GM19023 (cell line): Measurements from ENCODE around the gene CYP4F2.
"Not testable (repeated sequence)": the region's sequence is repeated elsewhere in the genome, so short reads cannot be mapped to it uniquely, and the experiment has no call there.

Experiments used
- ATAC-seq: cut with Tn5 transposase; IDR thresholded peaks from one replicate; pipeline ENCODE4 v1.9.1; 2021; ENCODE audit warnings: mild to moderate bottlenecking, moderate library complexity; ENCODE audit not compliant: unreplicated experiment

The CYP4F2 gene, protein sequence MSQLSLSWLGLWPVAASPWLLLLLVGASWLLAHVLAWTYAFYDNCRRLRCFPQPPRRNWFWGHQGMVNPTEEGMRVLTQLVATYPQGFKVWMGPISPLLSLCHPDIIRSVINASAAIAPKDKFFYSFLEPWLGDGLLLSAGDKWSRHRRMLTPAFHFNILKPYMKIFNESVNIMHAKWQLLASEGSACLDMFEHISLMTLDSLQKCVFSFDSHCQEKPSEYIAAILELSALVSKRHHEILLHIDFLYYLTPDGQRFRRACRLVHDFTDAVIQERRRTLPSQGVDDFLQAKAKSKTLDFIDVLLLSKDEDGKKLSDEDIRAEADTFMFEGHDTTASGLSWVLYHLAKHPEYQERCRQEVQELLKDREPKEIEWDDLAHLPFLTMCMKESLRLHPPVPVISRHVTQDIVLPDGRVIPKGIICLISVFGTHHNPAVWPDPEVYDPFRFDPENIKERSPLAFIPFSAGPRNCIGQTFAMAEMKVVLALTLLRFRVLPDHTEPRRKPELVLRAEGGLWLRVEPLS

DNA sequence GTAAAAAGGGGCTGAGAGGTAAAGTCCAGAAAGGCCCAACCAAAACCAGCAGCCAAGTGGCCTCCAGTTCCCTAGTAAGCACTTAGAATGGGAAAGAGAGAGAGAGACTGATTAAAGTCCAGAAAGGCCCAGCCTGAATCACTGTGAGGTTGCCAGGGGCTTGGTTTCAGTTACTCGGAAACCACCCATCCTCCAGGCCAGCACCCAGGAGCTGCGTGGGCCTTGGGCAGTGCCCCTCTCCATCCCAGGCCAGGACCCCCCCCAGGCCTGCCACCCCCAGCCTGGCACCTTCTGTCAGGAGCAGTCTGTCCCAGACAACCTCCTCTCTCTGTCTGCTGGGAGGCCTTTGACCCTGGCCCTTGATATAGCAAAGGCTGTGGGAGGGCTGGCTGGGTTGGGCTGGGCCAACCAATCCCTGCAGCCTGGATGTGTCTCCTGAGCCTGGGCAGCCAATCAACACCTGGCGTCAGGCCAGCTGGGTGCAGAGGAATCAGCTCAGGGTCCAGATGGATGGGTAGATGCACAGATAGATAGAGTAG lies at the start of gene CYP4F2:
Gene CYP4F2 (minus strand): TSS at position 337 of the 539 bp plus-strand sequence. CDS start 463 bp downstream, outside the sequence.
- ATAC-seq, result no peak

DNA sequence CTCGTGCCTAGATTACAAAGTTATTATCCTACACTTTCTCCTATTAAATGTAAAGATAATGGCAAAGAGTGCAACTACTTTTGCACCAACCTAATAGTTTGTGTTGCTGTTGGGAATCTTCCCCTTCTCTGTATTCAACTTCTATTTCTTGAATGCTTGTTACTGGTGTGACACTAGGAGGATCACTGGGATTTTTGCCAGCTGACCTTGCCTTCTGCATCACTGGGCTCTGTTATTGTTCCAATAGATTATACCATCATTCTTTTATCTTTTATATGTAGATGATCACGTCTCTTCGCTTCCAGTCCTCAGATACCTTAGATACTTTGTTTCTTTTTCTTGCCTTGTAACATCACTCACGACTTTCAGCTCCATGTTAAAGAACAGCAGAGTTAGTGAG lies 47.4 kb upstream of the CYP4F2 start:
- no peak for ATAC-seq

GRCh38 chr19:15944401-15944800 lies 46.5 kb upstream of the CYP4F2 start:
- no peak for ATAC-seq

DNA sequence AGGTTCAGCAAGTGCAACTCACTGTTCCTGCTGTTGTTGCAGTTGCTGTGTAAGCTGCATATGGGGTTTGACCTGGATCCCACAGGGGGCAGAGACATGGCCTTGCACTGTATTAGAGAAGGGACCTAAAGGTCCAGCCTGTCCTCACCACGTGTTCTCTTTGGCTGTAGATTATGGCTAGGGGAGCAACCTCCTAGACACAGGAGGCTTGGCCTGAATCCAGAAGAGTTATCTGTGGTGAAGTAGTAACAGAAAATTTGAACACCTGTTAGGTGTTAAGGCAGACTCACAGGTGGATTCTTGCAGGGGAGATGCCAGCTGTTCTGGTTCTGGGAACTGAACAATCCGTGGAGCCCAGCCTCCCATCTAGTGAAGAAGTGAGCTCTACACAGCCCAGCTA lies 39.9 kb upstream of the CYP4F2 start:
- no peak for ATAC-seq

DNA sequence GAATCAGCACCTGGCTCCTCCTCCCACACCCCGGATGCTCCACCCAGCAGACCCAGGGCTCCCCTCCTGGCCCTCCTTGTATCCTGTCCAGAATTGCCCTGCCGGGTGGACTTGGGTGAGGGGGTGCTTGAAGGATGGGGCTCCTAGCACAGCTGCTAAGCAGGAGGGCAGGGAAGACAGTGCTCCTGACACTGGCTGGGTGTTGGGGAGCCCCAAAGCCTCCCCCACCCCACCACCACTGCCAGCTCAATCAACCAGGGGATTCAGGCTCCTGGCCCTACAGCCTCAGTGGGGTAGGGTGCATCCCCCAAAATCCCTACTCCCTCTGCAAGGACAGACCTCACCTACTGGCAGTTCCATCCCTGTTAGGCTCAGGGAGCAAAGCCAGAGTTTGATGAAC lies 39.1 kb upstream of the CYP4F2 start:
- ATAC-seq, result no peak

- ATAC-seq, result no peak
These were observed 38.3 kb upstream of the CYP4F2 start for GRCh38 chr19:15936173-15936572.

DNA sequence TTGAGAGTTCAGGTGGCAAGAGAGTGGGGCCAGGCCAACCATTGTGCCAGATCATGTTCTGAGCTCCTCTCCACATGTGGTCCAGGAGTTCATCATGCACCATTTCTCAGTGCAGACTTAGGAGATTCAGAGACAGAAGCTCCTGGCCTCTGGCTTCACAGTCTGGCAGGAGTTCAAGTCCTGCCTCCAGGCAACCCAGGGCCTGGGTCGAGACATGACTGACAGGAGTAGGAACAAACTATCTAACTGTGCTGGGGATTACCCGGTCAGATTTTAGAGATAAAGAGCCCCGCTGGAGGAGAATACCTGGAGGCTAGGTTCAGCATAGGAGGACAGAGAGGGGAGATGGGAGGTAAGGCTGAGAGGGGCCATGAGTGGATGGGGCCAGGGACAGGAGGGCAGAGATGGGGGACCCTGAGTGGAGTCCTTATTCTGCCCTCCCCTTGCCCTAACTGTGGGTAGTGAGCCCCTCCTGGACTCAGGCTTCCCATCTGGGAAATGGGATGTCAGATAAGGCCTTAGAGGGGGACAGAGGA lies 37.4 kb upstream of the CYP4F2 start:
- ATAC-seq, result no peak

GRCh38 chr19:15934332-15935078 lies 36.6 kb upstream of the CYP4F2 start, which contains the start of gene CYP4F11:
TSS of gene CYP4F11 (minus strand) at chr19:15934529. CDS start at chr19:15934408, 121 bp downstream.
- ATAC-seq, result no peak

- ATAC-seq, result not testable (repeated sequence)
These were observed 36.0 kb upstream of the CYP4F2 start for GRCh38 chr19:15933761-15934331.

DNA sequence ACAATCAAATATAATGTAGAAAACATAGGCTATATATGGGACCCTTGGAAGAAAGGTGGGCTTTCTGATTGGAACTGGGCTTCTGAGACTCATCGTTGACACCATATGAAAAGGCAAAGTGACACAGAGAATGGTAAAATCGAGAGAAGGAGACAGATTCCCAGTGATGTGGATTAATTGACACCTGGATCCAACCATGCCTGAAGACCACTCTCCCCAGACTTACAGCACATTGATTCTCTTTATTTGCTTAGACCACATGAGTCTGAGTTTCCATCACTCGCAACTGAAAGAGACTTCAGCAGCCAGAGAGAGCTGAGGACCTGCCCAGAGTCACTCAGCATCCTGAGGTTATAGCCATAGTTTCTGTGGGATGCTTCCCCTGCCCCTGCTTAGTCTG lies 30.4 kb upstream of the CYP4F2 start:
- ATAC-seq, result no peak

- ATAC-seq, result no peak
These were observed 28.6 kb upstream of the CYP4F2 start for GRCh38 chr19:15926484-15926883.

DNA sequence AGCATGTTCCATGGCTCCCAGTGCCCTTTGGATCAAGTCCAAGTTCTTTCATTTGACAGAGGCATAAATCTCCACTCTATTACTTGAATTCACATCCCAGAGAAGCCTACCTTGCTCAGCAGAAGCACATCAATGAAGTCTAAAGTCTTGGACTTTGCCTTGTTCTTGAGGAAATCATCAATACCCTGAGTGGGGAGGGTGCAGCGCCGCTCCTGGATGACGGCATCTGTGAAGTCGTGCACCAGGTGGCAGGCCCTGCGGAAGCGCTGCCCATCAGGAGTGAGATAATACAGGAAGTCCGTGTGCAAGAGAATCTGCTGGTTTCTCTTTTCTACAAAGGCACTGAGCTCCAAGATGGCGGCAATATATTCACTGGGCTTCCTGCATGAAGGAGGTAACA lies 25.8 kb upstream of the CYP4F2 start:
- ATAC-seq, result no peak

GRCh38 chr19:15922021-15922420 lies 24.1 kb upstream of the CYP4F2 start:
- ATAC-seq, result no peak

DNA sequence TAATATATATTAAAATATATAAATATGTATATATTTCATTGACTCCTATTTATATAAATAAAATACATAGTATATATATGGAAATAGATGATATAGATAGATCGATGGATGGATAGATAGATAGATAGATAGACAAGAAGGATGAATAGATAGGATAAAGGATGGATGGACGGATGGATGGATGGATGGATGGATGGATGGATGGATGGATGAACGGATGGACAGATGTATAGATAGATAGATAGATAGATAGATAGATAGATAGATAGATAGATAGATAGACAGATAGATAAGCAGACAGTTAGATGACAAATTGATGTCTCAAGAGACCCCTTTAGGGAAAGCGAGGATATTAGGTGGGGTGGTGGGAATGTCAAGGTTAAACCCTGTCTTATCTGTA lies 21.4 kb upstream of the CYP4F2 start:
- no peak for ATAC-seq

DNA sequence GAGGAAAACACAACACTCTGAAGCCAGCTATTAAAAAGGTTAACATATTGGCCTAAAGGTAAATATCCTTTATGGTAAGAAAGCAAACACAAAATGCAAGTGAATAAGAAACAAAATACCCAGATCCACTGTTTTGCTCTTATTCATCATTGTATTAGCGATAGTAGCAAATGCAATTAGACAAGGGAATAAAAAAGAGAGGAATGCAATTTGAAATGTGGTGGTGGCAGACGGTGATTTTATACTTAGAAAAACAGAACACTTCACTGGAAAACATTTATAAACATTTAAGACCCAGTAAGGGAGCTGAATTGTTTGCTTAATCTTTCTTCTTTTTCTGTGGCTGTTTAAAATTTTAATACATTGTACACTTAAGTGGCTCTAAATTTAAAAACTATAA lies 17.2 kb upstream of the CYP4F2 start:
- no peak for ATAC-seq

DNA sequence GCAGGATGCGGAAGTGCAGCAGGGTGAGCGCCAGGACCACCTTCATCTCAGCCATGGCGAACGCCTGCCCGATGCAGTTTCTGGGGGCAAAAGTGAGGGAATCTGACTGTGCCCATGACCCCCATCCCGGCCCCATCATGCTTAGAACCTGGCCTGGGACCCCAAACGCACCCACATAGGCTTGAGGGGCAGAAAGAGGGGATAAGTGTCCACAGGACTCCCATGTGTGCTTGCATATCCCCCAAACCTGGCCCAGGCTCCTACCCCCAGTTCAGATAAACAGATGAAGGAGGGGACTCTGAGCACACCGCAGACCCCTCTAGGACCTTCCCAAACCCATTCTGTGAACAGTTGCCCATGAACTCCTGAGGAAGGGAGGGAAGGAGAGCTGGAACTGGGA lies 16.0 kb upstream of the CYP4F2 start:
- ATAC-seq, result no peak

DNA sequence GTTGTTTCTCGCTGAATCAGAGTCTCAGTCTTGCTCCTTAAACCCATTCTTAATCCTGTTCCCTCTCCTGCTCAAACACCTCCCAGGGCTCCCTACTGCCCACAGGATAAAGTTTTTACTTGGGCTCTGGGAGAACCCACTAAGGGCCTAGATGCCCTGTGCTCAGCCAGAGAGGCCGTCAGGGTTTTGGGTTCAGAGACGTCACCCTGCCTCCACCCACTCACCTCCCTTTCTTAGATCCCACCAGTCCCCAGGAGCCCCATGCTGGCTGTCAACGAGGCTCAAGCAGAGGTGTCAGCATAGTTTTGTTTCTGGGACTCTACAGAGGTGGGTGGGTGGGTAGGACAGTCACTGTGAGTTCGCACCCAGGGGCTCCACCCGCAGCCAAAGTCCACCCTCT lies 15.5 kb upstream of the CYP4F2 start:
- ATAC-seq, result no peak

GRCh38 chr19:15911599-15912235 lies 13.8 kb upstream of the CYP4F2 start:
- ATAC-seq, result no peak

DNA sequence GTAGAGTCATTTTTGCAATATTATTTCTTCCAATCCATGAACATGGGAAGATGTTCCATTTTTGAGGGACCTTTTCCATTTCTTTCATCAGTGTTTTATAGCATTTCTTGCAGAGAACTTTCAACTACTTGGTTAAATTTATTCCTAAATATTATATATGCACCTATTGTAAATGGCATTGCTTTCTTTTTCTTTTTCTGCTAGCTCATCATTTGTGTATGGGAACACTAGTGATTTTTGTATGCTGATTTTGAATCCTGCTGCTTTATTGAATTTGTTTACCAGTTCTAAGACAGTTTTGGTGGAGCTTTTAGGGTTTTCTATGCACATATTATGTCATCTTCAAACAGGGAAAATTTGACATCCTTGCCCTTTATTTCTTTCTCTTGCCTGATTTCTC lies 7.2 kb upstream of the CYP4F2 start:
- no peak for ATAC-seq

GRCh38 chr19:15902898-15903297 lies 5.0 kb upstream of the CYP4F2 start:
- not testable (repeated sequence) for ATAC-seq

GRCh38 chr19:15902254-15902653 lies 4.4 kb upstream of the CYP4F2 start:
- ATAC-seq, result no peak
